ENCODE measurements around the gene HLA-G.

Gene HLA-G

DNA sequence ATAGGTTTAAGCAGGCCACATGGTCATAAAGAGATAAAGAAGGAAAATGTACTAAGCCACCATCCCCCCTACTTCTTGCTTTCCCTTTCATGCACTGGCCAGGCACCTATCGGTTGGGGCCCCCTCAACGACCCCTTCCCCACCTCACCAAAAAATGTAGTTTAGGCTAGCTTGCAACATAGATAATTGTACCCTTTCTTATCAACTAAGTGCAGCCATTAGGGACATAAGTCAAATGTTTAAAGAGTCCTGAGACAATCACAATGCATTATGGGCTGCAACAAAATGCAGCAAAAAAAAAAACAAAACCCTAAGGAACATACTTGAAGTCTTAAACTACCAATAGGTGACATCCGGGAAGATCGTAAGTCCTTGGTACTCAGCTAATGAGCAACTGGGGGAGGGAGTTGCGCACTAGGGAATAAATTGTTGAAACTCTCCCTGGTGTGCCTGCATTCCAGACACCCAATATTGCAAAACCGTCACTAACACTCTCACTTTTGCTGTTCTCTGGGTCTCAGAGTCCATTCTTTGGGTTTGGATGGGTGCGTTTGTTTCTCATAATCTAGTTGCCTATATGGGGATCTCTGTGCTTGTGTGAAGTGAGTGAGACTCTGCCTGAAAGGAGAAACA lies 12.4 kb upstream of the HLA-G start:
- Histone ChIP-seq H3K9ac (ENCODE audit: low read length) (no peak overlapping the region), H2BK12ac (ENCODE audit: low read length in 2 of 2) (no peak overlapping the region), H3K14ac (ENCODE audit: low read length in 2 of 2) (no peak overlapping the region), H3K9me3 (ENCODE audit: control insufficient read depth, low read length) (no peaks in the 10 kb centered on the region), H3K4me1 (ENCODE audit: control insufficient read depth, insufficient read depth, low read depth, low read length) (peaks cover 2% of the 10 kb centered on the region), H4K91ac (ENCODE audit: low read length) (no peak overlapping the region), H2AK5ac (ENCODE audit: low read length, severe bottlenecking) (no peak overlapping the region), H3K4me2 (ENCODE audit: low read length, poor library complexity, severe bottlenecking) (no peak overlapping the region), H3K27ac (ENCODE audit: low read length, poor library complexity, severe bottlenecking) (no peak overlapping the region), H3K36me3 (ENCODE audit: control insufficient read depth in 1 of 2, insufficient read depth in 2 of 2, low read depth in 1 of 2, low read length in 2 of 2) (no peaks in the 10 kb centered on the region), H2AFZ (ENCODE audit: low read depth, low read length) (no peak overlapping the region), H2BK5ac (ENCODE audit: low read depth, low read length, poor library complexity, severe bottlenecking) (no peak overlapping the region), H2BK15ac (ENCODE audit: low read depth, poor library complexity, severe bottlenecking) (no peak overlapping the region), H2BK120ac (ENCODE audit: low read depth, low read length) (no peak overlapping the region), H3K18ac (ENCODE audit: low read depth in 1 of 2, low read length in 2 of 2) (no peak overlapping the region), H3K23ac (ENCODE audit: low read length in 2 of 2) (no peak overlapping the region), H3K27me3 (ENCODE audit: control insufficient read depth in 1 of 2, insufficient read depth in 1 of 2, low read length in 2 of 2) (peaks cover 0 to 14% of the 10 kb centered on the region in 2 experiments), H3K4ac (ENCODE audit: low read depth in 1 of 2, low read length in 2 of 2) (no peak overlapping the region), H4K8ac (ENCODE audit: low read length) (no peak overlapping the region), H3K4me3 (ENCODE audit: insufficient read depth in 1 of 2, low read depth in 1 of 2, low read length in 2 of 2) (no peak overlapping the region), H3K79me1 (replicated peaks; ENCODE audit: low read length, poor library complexity, severe bottlenecking) (no peaks in the 10 kb centered on the region)
- no peak for DNase-seq
- 78% methylated on average over 6 of the region's 7 CpGs for WGBS

DNA sequence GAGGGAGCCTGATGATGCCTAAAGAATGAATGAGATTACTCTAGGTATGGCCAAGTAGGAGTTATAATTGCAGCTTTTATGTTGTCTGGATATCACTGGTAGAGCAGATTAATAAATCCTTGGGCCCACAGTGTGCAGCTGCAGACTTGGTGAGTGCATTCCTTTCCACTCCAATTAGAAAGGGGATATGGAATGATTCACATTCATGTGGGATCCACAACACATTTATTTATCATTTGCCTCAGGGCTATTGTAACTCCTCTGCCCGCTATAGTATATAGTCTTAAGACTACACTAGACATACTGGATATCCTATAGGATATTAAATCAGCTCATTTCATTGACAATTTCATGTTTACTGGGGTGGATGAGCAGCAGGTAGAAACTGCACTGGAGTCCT lies 11.6 kb upstream of the HLA-G start:
- no peak overlapping the region for H3K18ac ChIP-seq (ENCODE audit: low read depth in 1 of 2, low read length in 2 of 2)
- DNase-seq: no peak
- H3K9ac ChIP-seq (ENCODE audit: low read length): no peak overlapping the region
- peaks cover 2% of the 10 kb centered on the region for H3K4me1 ChIP-seq (ENCODE audit: control insufficient read depth, insufficient read depth, low read depth, low read length)
- H3K4me2 ChIP-seq (ENCODE audit: low read length, poor library complexity, severe bottlenecking): no peak overlapping the region
- no peak overlapping the region for H2AFZ ChIP-seq (ENCODE audit: low read depth, low read length)
- H3K14ac ChIP-seq (ENCODE audit: low read length in 2 of 2): no peak overlapping the region
- peaks cover 7 to 10% of the 10 kb centered on the region in 2 experiments for H3K27me3 ChIP-seq (ENCODE audit: control insufficient read depth in 1 of 2, insufficient read depth in 1 of 2, low read length in 2 of 2)
- H3K27ac ChIP-seq (ENCODE audit: low read length, poor library complexity, severe bottlenecking): no peak overlapping the region
- no peak overlapping the region for H2BK15ac ChIP-seq (ENCODE audit: low read depth, poor library complexity, severe bottlenecking)
- H3K36me3 ChIP-seq (ENCODE audit: control insufficient read depth in 1 of 2, insufficient read depth in 2 of 2, low read depth in 1 of 2, low read length in 2 of 2): no peaks in the 10 kb centered on the region
- WGBS: no CpG with 5 or more reads among the region's 1 CpG
- H2BK5ac ChIP-seq (ENCODE audit: low read depth, low read length, poor library complexity, severe bottlenecking): no peak overlapping the region
- H3K9me3 ChIP-seq (ENCODE audit: control insufficient read depth, low read length): no peaks in the 10 kb centered on the region
- no peak overlapping the region for H4K8ac ChIP-seq (ENCODE audit: low read length)
- H4K91ac ChIP-seq (ENCODE audit: low read length): no peak overlapping the region
- no peak overlapping the region for H3K4me3 ChIP-seq (ENCODE audit: insufficient read depth in 1 of 2, low read depth in 1 of 2, low read length in 2 of 2)
- H3K79me1 ChIP-seq (replicated peaks; ENCODE audit: low read length, poor library complexity, severe bottlenecking): no peaks in the 10 kb centered on the region
- no peak overlapping the region for H3K23ac ChIP-seq (ENCODE audit: low read length in 2 of 2)
- H3K4ac ChIP-seq (ENCODE audit: low read depth in 1 of 2, low read length in 2 of 2): no peak overlapping the region
- H2BK12ac ChIP-seq (ENCODE audit: low read length in 2 of 2): no peak overlapping the region
- H2AK5ac ChIP-seq (ENCODE audit: low read length, severe bottlenecking): no peak overlapping the region
- no peak overlapping the region for H2BK120ac ChIP-seq (ENCODE audit: low read depth, low read length)

DNA sequence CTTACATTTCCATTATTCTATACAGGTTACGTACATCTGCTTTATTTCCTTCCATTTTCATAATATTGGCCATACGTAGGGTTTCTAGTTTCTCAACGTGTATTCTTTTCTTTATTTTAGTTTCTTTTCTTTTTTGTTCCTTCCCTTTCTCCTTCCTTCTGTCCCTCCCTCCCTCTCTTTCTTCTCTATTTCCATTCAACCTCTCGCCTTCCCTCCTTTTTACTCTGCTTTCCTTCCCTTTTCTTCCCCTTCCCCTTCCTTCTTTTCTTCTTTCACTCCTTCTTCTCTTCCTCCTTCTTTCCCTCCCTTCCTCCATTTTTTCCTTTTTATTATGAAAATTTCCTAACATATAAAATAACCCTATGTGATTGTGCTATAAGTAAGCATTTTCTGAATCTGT lies 8.7 kb upstream of the HLA-G start:
- Histone ChIP-seq H3K79me1 (replicated peaks; ENCODE audit: low read length, poor library complexity, severe bottlenecking) (no peaks in the 10 kb centered on the region), H3K4me3 (ENCODE audit: insufficient read depth in 1 of 2, low read depth in 1 of 2, low read length in 2 of 2) (no peak overlapping the region), H4K8ac (ENCODE audit: low read length) (no peak overlapping the region), H3K9ac (ENCODE audit: low read length) (no peak overlapping the region), H3K4me2 (ENCODE audit: low read length, poor library complexity, severe bottlenecking) (no peak overlapping the region), H2BK120ac (ENCODE audit: low read depth, low read length) (no peak overlapping the region), H3K4ac (ENCODE audit: low read depth in 1 of 2, low read length in 2 of 2) (no peak overlapping the region), H3K4me1 (ENCODE audit: control insufficient read depth, insufficient read depth, low read depth, low read length) (no peaks in the 10 kb centered on the region), H3K27ac (ENCODE audit: low read length, poor library complexity, severe bottlenecking) (no peak overlapping the region), H3K27me3 (ENCODE audit: control insufficient read depth in 1 of 2, insufficient read depth in 1 of 2, low read length in 2 of 2) (peaks cover 10 to 20% of the 10 kb centered on the region in 2 experiments), H2AK5ac (ENCODE audit: low read length, severe bottlenecking) (no peak overlapping the region), H3K14ac (ENCODE audit: low read length in 2 of 2) (no peak overlapping the region), H3K36me3 (ENCODE audit: control insufficient read depth in 1 of 2, insufficient read depth in 2 of 2, low read depth in 1 of 2, low read length in 2 of 2) (no peaks in the 10 kb centered on the region), H3K18ac (ENCODE audit: low read depth in 1 of 2, low read length in 2 of 2) (no peak overlapping the region), H3K23ac (ENCODE audit: low read length in 2 of 2) (no peak overlapping the region), H4K91ac (ENCODE audit: low read length) (no peak overlapping the region), H2BK5ac (ENCODE audit: low read depth, low read length, poor library complexity, severe bottlenecking) (no peak overlapping the region), H3K9me3 (ENCODE audit: control insufficient read depth, low read length) (no peaks in the 10 kb centered on the region), H2BK15ac (ENCODE audit: low read depth, poor library complexity, severe bottlenecking) (no peak overlapping the region), H2AFZ (ENCODE audit: low read depth, low read length) (no peak overlapping the region), H2BK12ac (ENCODE audit: low read length in 2 of 2) (no peak overlapping the region)
- WGBS: 84% methylated on average over 4 of the region's 4 CpGs
- no peak for DNase-seq

DNA sequence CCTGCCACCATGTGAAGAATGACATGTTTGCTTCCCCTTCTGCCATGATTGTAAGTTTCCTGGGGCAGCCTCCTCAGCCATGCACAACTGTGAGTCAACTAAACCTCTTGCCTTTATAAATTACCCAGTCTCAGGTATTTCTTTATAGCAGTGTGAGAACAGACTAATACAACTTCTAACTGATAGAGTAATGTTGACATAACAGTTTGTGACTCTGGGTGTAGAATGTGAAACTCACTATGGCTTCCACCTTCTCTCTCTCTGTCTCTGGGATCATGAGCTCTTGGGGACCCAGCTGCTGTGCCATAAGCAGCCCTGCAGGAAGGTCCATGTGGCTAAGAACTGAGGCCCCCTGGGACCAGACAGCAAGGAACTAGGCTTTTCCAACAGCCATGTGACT lies 3.5 kb upstream of the HLA-G start:
- Histone ChIP-seq H2BK15ac (ENCODE audit: low read depth, poor library complexity, severe bottlenecking) (no peak overlapping the region), H3K4ac (ENCODE audit: low read depth in 1 of 2, low read length in 2 of 2) (no peak overlapping the region), H3K23ac (ENCODE audit: low read length in 2 of 2) (no peak overlapping the region), H4K8ac (ENCODE audit: low read length) (no peak overlapping the region), H3K4me2 (ENCODE audit: low read length, poor library complexity, severe bottlenecking) (no peak overlapping the region), H3K18ac (ENCODE audit: low read depth in 1 of 2, low read length in 2 of 2) (no peak overlapping the region), H3K36me3 (ENCODE audit: control insufficient read depth in 1 of 2, insufficient read depth in 2 of 2, low read depth in 1 of 2, low read length in 2 of 2) (no peaks in the 10 kb centered on the region), H3K27me3 (ENCODE audit: control insufficient read depth in 1 of 2, insufficient read depth in 1 of 2, low read length in 2 of 2) (peaks cover 19 to 46% of the 10 kb centered on the region in 2 experiments), H3K9ac (ENCODE audit: low read length) (no peak overlapping the region), H3K4me1 (ENCODE audit: control insufficient read depth, insufficient read depth, low read depth, low read length) (peaks cover 4% of the 10 kb centered on the region), H3K27ac (ENCODE audit: low read length, poor library complexity, severe bottlenecking) (no peak overlapping the region), H2AK5ac (ENCODE audit: low read length, severe bottlenecking) (no peak overlapping the region), H2AFZ (ENCODE audit: low read depth, low read length) (no peak overlapping the region), H2BK5ac (ENCODE audit: low read depth, low read length, poor library complexity, severe bottlenecking) (no peak overlapping the region), H3K4me3 (ENCODE audit: insufficient read depth in 1 of 2, low read depth in 1 of 2, low read length in 2 of 2) (no peak overlapping the region), H3K9me3 (ENCODE audit: control insufficient read depth, low read length) (no peaks in the 10 kb centered on the region), H4K91ac (ENCODE audit: low read length) (no peak overlapping the region), H3K79me1 (replicated peaks; ENCODE audit: low read length, poor library complexity, severe bottlenecking) (no peaks in the 10 kb centered on the region), H3K14ac (ENCODE audit: low read length in 2 of 2) (no peak overlapping the region), H2BK120ac (ENCODE audit: low read depth, low read length) (no peak overlapping the region), H2BK12ac (ENCODE audit: low read length in 2 of 2) (no peak overlapping the region)
- no peak for DNase-seq

Measured in mesenchymal stem cell (in vitro differentiated cells and primary cell).